ENCODE measurements around the gene RAVER2. TPM values are rescaled to one million over a fixed set of nuclear protein-coding genes. Genes with fewer than 3 reads are reported as not detected.

The RAVER2 gene
- total and polyA plus RNA-seq, 2 experiments from 2014 or later, result 7.8 to 24.6 TPM

DNA sequence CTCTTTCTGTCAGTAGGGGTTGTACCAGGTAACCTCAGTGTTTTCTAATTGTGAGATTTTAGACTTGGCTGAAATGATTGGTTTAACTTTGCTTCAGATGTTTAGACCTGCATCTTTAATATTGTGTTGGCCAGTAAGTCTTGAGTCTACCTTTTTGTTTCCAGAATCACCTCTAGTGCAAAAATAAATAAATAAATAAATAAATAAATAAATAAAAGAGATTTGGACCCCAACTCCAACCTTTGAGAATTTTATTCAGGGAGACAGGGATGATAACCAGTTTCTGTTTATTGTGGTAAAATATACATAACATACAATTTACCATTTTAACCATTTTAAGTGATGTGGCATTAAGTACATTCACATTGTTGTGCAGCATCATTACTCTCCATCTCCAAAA is 64.4 kb downstream of the RAVER2 start:
- Mint-ChIP-seq H3K27me3 (ENCODE audit: insufficient read depth, low read depth, poor library complexity) (no peaks in the 10 kb centered on the region), H3K4me3 (no peak overlapping the region), H3K27ac (no peak overlapping the region), H3K36me3 (ENCODE audit: low read depth) (no peaks in the 10 kb centered on the region; the same call in 2 of the 3 replicates), H3K9me3 (no peaks in the 10 kb centered on the region), H3K4me1 (peaks cover 5% of the 10 kb centered on the region; the same call in 1 of the 3 replicates)
- DNase-seq (ENCODE audit: low spot score) (no peak), ATAC-seq (no peak)
- H2AFZ ChIP-seq, result no peak overlapping the region
- H3K9me2 ChIP-seq (ENCODE audit: insufficient read depth), result no peaks in the 10 kb centered on the region
- no peaks in the 10 kb centered on the region for H3K79me2 ChIP-seq (replicated peaks; ENCODE audit: insufficient read depth)
- no peaks in the 10 kb centered on the region for H3F3A ChIP-seq (replicated peaks; ENCODE audit: low read depth)
- H3K27ac ChIP-seq (ENCODE audit: low read depth), result no peak overlapping the region
- no peak overlapping the region for H3K4me3 ChIP-seq
- H3K36me3 ChIP-seq (ENCODE audit: insufficient read depth), result no peaks in the 10 kb centered on the region
- H4K20me1 ChIP-seq (replicated peaks; ENCODE audit: insufficient read depth), result no peaks in the 10 kb centered on the region
- H3K4me2 ChIP-seq, result no peak overlapping the region
- no peaks in the 10 kb centered on the region for H3K27me3 ChIP-seq (ENCODE audit: insufficient read depth)
- no peaks in the 10 kb centered on the region for H3K4me1 ChIP-seq (ENCODE audit: insufficient read depth)
- TF ChIP-seq NANOG (IDR thresholded peaks at IDR 0.05; ENCODE audit: borderline replicate concordance) (no peak), ZNF114 (CRISPR knock-in tag; IDR thresholded peaks at IDR 0.05) (no peak), POLR2AphosphoS5 (IDR thresholded peaks at IDR 0.05; ENCODE audit: low read depth) (no peak), JUNB (IDR thresholded peaks at IDR 0.05; ENCODE audit: unreplicated experiment) (no peak), EZH2 (IDR thresholded peaks at IDR 0.05; ENCODE audit: low read depth, unreplicated experiment) (no peak), CREB1 (CRISPR knock-in tag; IDR thresholded peaks at IDR 0.05; ENCODE audit: low read depth) (no peak), STAT1 (IDR thresholded peaks at IDR 0.05; ENCODE audit: unreplicated experiment) (no peak), ZNF331 (CRISPR knock-in tag; IDR thresholded peaks at IDR 0.05; ENCODE audit: low read depth) (no peak), EZH2phosphoT487 (IDR thresholded peaks at IDR 0.05; ENCODE audit: unreplicated experiment) (no peak)
- TF ChIP-seq, protein P1, sequence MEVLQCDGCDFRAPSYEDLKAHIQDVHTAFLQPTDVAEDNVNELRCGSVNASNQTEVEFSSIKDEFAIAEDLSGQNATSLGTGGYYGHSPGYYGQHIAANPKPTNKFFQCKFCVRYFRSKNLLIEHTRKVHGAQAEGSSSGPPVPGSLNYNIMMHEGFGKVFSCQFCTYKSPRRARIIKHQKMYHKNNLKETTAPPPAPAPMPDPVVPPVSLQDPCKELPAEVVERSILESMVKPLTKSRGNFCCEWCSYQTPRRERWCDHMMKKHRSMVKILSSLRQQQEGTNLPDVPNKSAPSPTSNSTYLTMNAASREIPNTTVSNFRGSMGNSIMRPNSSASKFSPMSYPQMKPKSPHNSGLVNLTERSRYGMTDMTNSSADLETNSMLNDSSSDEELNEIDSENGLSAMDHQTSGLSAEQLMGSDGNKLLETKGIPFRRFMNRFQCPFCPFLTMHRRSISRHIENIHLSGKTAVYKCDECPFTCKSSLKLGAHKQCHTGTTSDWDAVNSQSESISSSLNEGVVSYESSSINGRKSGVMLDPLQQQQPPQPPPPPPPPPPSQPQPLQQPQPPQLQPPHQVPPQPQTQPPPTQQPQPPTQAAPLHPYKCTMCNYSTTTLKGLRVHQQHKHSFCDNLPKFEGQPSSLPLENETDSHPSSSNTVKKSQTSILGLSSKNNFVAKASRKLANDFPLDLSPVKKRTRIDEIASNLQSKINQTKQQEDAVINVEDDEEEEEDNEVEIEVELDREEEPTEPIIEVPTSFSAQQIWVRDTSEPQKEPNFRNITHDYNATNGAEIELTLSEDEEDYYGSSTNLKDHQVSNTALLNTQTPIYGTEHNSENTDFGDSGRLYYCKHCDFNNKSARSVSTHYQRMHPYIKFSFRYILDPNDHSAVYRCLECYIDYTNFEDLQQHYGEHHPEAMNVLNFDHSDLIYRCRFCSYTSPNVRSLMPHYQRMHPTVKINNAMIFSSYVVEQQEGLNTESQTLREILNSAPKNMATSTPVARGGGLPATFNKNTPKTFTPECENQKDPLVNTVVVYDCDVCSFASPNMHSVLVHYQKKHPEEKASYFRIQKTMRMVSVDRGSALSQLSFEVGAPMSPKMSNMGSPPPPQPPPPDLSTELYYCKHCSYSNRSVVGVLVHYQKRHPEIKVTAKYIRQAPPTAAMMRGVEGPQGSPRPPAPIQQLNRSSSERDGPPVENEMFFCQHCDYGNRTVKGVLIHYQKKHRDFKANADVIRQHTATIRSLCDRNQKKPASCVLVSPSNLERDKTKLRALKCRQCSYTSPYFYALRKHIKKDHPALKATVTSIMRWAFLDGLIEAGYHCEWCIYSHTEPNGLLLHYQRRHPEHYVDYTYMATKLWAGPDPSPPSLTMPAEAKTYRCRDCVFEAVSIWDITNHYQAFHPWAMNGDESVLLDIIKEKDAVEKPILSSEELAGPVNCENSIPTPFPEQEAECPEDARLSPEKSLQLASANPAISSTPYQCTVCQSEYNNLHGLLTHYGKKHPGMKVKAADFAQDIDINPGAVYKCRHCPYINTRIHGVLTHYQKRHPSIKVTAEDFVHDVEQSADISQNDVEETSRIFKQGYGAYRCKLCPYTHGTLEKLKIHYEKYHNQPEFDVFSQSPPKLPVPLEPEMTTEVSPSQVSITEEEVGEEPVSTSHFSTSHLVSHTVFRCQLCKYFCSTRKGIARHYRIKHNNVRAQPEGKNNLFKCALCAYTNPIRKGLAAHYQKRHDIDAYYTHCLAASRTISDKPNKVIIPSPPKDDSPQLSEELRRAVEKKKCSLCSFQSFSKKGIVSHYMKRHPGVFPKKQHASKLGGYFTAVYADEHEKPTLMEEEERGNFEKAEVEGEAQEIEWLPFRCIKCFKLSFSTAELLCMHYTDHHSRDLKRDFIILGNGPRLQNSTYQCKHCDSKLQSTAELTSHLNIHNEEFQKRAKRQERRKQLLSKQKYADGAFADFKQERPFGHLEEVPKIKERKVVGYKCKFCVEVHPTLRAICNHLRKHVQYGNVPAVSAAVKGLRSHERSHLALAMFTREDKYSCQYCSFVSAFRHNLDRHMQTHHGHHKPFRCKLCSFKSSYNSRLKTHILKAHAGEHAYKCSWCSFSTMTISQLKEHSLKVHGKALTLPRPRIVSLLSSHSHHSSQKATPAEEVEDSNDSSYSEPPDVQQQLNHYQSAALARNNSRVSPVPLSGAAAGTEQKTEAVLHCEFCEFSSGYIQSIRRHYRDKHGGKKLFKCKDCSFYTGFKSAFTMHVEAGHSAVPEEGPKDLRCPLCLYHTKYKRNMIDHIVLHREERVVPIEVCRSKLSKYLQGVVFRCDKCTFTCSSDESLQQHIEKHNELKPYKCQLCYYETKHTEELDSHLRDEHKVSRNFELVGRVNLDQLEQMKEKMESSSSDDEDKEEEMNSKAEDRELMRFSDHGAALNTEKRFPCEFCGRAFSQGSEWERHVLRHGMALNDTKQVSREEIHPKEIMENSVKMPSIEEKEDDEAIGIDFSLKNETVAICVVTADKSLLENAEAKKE (CRISPR knock-in tag; IDR thresholded peaks at IDR 0.05), result no peak
- TF ChIP-seq, protein P2, sequence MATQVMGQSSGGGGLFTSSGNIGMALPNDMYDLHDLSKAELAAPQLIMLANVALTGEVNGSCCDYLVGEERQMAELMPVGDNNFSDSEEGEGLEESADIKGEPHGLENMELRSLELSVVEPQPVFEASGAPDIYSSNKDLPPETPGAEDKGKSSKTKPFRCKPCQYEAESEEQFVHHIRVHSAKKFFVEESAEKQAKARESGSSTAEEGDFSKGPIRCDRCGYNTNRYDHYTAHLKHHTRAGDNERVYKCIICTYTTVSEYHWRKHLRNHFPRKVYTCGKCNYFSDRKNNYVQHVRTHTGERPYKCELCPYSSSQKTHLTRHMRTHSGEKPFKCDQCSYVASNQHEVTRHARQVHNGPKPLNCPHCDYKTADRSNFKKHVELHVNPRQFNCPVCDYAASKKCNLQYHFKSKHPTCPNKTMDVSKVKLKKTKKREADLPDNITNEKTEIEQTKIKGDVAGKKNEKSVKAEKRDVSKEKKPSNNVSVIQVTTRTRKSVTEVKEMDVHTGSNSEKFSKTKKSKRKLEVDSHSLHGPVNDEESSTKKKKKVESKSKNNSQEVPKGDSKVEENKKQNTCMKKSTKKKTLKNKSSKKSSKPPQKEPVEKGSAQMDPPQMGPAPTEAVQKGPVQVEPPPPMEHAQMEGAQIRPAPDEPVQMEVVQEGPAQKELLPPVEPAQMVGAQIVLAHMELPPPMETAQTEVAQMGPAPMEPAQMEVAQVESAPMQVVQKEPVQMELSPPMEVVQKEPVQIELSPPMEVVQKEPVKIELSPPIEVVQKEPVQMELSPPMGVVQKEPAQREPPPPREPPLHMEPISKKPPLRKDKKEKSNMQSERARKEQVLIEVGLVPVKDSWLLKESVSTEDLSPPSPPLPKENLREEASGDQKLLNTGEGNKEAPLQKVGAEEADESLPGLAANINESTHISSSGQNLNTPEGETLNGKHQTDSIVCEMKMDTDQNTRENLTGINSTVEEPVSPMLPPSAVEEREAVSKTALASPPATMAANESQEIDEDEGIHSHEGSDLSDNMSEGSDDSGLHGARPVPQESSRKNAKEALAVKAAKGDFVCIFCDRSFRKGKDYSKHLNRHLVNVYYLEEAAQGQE (IDR thresholded peaks at IDR 0.05; ENCODE audit: unreplicated experiment), result no peak
- TF ChIP-seq, protein P3, sequence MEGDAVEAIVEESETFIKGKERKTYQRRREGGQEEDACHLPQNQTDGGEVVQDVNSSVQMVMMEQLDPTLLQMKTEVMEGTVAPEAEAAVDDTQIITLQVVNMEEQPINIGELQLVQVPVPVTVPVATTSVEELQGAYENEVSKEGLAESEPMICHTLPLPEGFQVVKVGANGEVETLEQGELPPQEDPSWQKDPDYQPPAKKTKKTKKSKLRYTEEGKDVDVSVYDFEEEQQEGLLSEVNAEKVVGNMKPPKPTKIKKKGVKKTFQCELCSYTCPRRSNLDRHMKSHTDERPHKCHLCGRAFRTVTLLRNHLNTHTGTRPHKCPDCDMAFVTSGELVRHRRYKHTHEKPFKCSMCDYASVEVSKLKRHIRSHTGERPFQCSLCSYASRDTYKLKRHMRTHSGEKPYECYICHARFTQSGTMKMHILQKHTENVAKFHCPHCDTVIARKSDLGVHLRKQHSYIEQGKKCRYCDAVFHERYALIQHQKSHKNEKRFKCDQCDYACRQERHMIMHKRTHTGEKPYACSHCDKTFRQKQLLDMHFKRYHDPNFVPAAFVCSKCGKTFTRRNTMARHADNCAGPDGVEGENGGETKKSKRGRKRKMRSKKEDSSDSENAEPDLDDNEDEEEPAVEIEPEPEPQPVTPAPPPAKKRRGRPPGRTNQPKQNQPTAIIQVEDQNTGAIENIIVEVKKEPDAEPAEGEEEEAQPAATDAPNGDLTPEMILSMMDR (conservative IDR thresholded peaks at IDR 0.05; ENCODE audit: low read depth in 2 of 2), result no peak
- TF ChIP-seq, protein P4, sequence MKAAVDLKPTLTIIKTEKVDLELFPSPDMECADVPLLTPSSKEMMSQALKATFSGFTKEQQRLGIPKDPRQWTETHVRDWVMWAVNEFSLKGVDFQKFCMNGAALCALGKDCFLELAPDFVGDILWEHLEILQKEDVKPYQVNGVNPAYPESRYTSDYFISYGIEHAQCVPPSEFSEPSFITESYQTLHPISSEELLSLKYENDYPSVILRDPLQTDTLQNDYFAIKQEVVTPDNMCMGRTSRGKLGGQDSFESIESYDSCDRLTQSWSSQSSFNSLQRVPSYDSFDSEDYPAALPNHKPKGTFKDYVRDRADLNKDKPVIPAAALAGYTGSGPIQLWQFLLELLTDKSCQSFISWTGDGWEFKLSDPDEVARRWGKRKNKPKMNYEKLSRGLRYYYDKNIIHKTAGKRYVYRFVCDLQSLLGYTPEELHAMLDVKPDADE (IDR thresholded peaks at IDR 0.05), result no peak

All from GM23338 (cell line).